Glutamatergic neuron (in vitro differentiated cells): ENCODE measurements around the gene MMP24OS. TPM values are rescaled to one million over a fixed set of nuclear protein-coding genes. Genes with fewer than 3 reads are reported as not detected.
A peak's percentile ranks its signal among the peaks of the same experiment; 100 is the strongest.

Experiments
- DNase-seq: peaks from one replicate; pipeline ENCODE4 v3.0.0; 2022
- H3K27ac Mint-ChIP-seq: one replicate; pipeline ENCODE4 v1.8.0; 2020; ENCODE audit warnings: mild to moderate bottlenecking, mixed read lengths, inconsistent platforms; ENCODE audit not compliant: unreplicated experiment
- H3K27me3 Mint-ChIP-seq: one replicate; pipeline ENCODE4 v1.8.0; 2020; ENCODE audit warnings: mild to moderate bottlenecking, moderate library complexity, mixed read lengths, inconsistent platforms; ENCODE audit not compliant: unreplicated experiment
- H3K36me3 Mint-ChIP-seq: one replicate; pipeline ENCODE4 v1.8.0; 2020; ENCODE audit warnings: mild to moderate bottlenecking, mixed read lengths, inconsistent platforms; ENCODE audit not compliant: unreplicated experiment
- H3K4me1 Mint-ChIP-seq: one replicate; pipeline ENCODE4 v1.8.0; 2020; ENCODE audit warnings: mild to moderate bottlenecking, low read depth, mixed read lengths, inconsistent platforms; ENCODE audit not compliant: unreplicated experiment
- H3K4me3 Mint-ChIP-seq: one replicate; pipeline ENCODE4 v1.8.0; 2020; ENCODE audit warnings: mild to moderate bottlenecking, mixed read lengths, inconsistent platforms; ENCODE audit not compliant: unreplicated experiment
- H3K9me3 Mint-ChIP-seq: one replicate; pipeline ENCODE4 v1.8.0; 2020; ENCODE audit warnings: mild to moderate bottlenecking, moderate library complexity, mixed read lengths, inconsistent platforms; ENCODE audit not compliant: unreplicated experiment
- total RNA-seq: library from RNA; stranded (reverse); fragmentation: NEBNext Ultra II Directional; extraction: Animal tissue kit (Norgen Biotek cat#: 25700); gene quantifications from one replicate; pipeline ENCODE4 v1.2.1, GENCODE V29; 2021; ENCODE audit not compliant: unreplicated experiment
- TF ChIP-seq, protein P1 (sequence below): fragments of 200-600 bp; sonication (generic); IDR thresholded peaks from one replicate; pipeline ENCODE4 v1.5.0; 2021; ENCODE audit not compliant: partially characterized antibody, unreplicated experiment

The MMP24OS gene
- total RNA-seq, 1 donor from 2014 or later, result 99.0 TPM

DNA sequence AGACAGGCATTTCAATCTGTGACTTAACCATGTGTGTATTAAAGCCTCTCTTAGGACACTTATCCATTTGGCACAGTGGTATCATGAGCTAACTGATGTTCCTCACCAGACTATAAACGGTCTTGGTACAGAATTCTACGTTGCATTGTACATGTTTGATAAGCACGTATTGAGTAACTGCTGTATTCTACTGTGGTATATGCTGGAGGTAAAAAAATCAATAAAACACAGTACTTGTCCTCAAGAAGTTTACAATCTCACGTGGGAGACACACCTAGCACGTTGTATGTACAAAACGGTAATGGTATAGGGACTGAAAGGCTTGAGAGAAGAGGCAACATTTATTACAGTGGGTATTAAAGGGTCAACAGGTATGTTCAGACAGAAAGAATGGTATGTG lies 47.5 kb upstream of the MMP24OS start:
- Mint-ChIP-seq H3K27ac (no peak overlapping the region), H3K4me3 (no peak overlapping the region)
- no peak for DNase-seq

DNA sequence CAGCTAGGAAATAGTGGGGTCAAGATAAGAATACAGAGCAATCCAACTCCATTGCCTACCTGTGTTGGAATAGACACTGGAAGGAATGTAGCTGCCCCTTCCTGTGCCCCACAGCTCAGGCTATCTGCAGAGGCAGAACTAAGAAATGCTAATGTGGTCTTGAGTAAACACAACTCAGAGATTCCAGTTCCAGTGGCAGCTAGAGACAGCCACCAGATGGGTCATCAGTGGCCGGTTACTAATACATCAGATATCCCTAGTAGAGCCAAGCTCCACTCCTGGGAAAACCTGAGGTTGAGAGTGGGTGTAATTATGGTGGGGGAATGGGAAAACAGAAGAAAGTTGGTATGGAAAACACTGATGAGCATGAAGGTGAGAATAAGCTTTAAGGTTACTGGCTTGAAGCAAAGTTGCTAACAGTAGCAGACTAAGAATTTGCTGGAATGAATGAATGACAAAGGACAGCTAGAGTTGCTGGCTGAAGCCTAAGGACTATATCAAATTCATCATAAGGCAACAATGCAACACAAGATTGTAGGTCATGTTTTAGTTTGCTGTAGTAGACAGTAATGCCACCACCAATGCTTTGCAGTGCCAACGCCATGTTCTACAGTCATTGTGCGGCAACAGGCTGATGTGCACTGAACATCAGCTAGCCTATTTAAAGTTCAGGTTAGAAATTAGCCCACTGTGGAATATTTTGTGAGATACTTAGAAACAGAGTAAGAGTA lies 42.6 kb upstream of the MMP24OS start:
- DNase-seq, result no peak
- no peak overlapping the region for H3K27ac Mint-ChIP-seq
- H3K27me3 Mint-ChIP-seq, result no peaks in the 10 kb centered on the region
- H3K36me3 Mint-ChIP-seq, result no peaks in the 10 kb centered on the region
- no peak overlapping the region for H3K4me3 Mint-ChIP-seq
- peaks cover 21% of the 10 kb centered on the region for H3K4me1 Mint-ChIP-seq
- TF ChIP-seq, protein P1, sequence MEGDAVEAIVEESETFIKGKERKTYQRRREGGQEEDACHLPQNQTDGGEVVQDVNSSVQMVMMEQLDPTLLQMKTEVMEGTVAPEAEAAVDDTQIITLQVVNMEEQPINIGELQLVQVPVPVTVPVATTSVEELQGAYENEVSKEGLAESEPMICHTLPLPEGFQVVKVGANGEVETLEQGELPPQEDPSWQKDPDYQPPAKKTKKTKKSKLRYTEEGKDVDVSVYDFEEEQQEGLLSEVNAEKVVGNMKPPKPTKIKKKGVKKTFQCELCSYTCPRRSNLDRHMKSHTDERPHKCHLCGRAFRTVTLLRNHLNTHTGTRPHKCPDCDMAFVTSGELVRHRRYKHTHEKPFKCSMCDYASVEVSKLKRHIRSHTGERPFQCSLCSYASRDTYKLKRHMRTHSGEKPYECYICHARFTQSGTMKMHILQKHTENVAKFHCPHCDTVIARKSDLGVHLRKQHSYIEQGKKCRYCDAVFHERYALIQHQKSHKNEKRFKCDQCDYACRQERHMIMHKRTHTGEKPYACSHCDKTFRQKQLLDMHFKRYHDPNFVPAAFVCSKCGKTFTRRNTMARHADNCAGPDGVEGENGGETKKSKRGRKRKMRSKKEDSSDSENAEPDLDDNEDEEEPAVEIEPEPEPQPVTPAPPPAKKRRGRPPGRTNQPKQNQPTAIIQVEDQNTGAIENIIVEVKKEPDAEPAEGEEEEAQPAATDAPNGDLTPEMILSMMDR, result no peak
- no peaks in the 10 kb centered on the region for H3K9me3 Mint-ChIP-seq

More for the DNA sequence above, 47.5 kb upstream of the MMP24OS start:
- Mint-ChIP-seq H3K9me3 (peaks cover 2% of the 10 kb centered on the region), H3K27me3 (peaks cover under 1% of the 10 kb centered on the region), H3K4me1 (peaks cover 2% of the 10 kb centered on the region), H3K36me3 (no peaks in the 10 kb centered on the region)
- TF ChIP-seq, protein P1, result no peak

GRCh38 chr20:35319871-35320197 lies 41.9 kb upstream of the MMP24OS start:
- Mint-ChIP-seq H3K36me3 (no peaks in the 10 kb centered on the region), H3K4me1 (peaks cover 21% of the 10 kb centered on the region), H3K4me3 (no peak overlapping the region), H3K9me3 (no peaks in the 10 kb centered on the region), H3K27ac (peak overlapping the region; percentile 39), H3K27me3 (peaks cover 2% of the 10 kb centered on the region)
- DNase-seq, result no peak
- TF ChIP-seq, protein P1, result no peak

DNA sequence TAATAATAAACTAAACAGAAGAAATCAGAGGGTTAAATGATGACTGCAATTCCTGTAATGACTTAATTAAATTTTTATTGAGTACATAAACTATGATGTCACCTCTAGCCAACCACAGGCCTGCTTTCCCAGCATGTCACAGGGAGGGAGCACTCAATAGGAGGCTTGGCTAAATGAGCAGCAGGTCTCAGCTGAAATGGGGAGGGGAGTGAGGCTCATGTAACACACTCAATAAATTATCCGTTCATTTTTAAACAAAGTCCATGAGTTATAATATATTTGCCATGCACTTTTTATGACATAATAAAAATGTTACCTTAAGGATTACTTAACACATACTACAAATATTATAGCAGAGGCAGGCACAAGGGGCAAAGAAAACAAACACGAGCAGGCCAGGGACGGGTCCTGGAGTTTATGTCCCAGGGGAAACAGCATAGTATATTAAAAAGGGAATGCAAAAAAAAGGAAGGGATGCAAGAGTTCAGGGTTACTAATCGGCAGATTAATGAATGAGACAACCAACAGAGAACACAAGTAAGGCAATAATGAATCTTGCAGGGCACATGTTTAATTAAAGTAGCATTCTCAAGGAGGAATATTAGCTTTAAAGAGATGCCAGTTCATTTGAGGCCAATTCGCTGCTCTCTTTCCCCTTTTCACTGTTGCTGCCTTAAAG lies 41.4 kb upstream of the MMP24OS start:
- peaks cover 21% of the 10 kb centered on the region for H3K4me1 Mint-ChIP-seq
- TF ChIP-seq, protein P1, result no peak
- H3K9me3 Mint-ChIP-seq, result no peaks in the 10 kb centered on the region
- DNase-seq, result no peak
- peak overlapping the region; percentile 61 for H3K4me3 Mint-ChIP-seq
- peaks cover 2% of the 10 kb centered on the region for H3K27me3 Mint-ChIP-seq
- H3K36me3 Mint-ChIP-seq, result no peaks in the 10 kb centered on the region
- H3K27ac Mint-ChIP-seq, result peak overlapping the region; percentile 87

GRCh38 chr20:35318502-35319157 lies 40.7 kb upstream of the MMP24OS start:
- TF ChIP-seq, protein P1, result no peak
- Mint-ChIP-seq H3K4me3 (peak overlapping the region; percentile 40), H3K27ac (peak overlapping the region; percentile 13), H3K4me1 (peaks cover 21% of the 10 kb centered on the region), H3K36me3 (no peaks in the 10 kb centered on the region), H3K27me3 (peaks cover 2% of the 10 kb centered on the region), H3K9me3 (no peaks in the 10 kb centered on the region)
- no peak for DNase-seq
